ENCODE measurements around the gene CALD1. TPM values are rescaled to one million over a fixed set of nuclear protein-coding genes. Genes with fewer than 3 reads are reported as not detected.

Gene CALD1
- total RNA-seq, 1 experiment from 2014 or later, result 147 TPM

DNA sequence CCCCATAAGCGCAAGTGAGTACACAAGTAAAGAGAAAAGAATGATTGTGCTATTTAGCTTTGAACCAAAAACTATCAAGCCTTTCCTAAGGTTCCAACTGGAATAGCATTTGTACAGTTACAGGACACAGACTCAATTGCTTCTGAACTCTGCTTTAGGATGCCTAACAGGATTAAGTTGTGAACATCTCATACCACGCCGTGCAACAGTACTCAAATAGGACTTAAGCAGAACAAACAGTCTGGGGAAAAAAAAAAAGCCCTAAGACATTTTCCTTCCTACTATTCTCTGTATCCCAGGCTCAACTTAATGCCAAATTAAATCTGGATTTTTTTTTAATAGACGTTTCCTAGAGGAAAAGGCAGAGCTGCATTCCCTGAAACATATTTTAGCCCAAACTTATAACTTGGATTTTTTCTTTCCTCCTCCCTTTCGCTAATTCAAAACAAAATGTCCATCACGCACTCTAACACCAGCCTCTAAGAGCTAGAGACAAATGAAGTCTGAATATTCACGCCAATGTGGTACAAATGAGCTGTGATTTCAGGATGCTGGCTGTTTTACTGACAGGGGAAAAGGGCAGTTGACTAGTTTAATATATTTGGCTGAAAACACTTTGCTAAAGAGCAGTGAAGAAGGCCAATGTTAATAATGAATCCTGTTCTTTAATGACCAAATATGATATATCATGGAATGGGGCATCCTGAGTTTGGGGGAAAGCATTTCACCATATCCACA lies 68.6 kb downstream of the CALD1 start (continued):
- TF ChIP-seq, protein P1, sequence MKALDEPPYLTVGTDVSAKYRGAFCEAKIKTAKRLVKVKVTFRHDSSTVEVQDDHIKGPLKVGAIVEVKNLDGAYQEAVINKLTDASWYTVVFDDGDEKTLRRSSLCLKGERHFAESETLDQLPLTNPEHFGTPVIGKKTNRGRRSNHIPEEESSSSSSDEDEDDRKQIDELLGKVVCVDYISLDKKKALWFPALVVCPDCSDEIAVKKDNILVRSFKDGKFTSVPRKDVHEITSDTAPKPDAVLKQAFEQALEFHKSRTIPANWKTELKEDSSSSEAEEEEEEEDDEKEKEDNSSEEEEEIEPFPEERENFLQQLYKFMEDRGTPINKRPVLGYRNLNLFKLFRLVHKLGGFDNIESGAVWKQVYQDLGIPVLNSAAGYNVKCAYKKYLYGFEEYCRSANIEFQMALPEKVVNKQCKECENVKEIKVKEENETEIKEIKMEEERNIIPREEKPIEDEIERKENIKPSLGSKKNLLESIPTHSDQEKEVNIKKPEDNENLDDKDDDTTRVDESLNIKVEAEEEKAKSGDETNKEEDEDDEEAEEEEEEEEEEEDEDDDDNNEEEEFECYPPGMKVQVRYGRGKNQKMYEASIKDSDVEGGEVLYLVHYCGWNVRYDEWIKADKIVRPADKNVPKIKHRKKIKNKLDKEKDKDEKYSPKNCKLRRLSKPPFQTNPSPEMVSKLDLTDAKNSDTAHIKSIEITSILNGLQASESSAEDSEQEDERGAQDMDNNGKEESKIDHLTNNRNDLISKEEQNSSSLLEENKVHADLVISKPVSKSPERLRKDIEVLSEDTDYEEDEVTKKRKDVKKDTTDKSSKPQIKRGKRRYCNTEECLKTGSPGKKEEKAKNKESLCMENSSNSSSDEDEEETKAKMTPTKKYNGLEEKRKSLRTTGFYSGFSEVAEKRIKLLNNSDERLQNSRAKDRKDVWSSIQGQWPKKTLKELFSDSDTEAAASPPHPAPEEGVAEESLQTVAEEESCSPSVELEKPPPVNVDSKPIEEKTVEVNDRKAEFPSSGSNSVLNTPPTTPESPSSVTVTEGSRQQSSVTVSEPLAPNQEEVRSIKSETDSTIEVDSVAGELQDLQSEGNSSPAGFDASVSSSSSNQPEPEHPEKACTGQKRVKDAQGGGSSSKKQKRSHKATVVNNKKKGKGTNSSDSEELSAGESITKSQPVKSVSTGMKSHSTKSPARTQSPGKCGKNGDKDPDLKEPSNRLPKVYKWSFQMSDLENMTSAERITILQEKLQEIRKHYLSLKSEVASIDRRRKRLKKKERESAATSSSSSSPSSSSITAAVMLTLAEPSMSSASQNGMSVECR (CRISPR knock-in tag; IDR thresholded peaks at IDR 0.05; ENCODE audit: borderline replicate concordance), result no peak
- no peak for TF ChIP-seq ZNF396 (CRISPR knock-in tag; IDR thresholded peaks at IDR 0.05; ENCODE audit: borderline replicate concordance)
- no peak for TF ChIP-seq ATF1 (CRISPR knock-in tag; IDR thresholded peaks at IDR 0.05)
- no peak for TF ChIP-seq FOXK1 (CRISPR knock-in tag; IDR thresholded peaks at IDR 0.05)
- no peak for TF ChIP-seq NFATC4 (CRISPR knock-in tag; IDR thresholded peaks at IDR 0.05)
- TF ChIP-seq KAT7 (CRISPR knock-in tag; IDR thresholded peaks at IDR 0.05; ENCODE audit: borderline replicate concordance), result no peak
- TF ChIP-seq, protein P2, sequence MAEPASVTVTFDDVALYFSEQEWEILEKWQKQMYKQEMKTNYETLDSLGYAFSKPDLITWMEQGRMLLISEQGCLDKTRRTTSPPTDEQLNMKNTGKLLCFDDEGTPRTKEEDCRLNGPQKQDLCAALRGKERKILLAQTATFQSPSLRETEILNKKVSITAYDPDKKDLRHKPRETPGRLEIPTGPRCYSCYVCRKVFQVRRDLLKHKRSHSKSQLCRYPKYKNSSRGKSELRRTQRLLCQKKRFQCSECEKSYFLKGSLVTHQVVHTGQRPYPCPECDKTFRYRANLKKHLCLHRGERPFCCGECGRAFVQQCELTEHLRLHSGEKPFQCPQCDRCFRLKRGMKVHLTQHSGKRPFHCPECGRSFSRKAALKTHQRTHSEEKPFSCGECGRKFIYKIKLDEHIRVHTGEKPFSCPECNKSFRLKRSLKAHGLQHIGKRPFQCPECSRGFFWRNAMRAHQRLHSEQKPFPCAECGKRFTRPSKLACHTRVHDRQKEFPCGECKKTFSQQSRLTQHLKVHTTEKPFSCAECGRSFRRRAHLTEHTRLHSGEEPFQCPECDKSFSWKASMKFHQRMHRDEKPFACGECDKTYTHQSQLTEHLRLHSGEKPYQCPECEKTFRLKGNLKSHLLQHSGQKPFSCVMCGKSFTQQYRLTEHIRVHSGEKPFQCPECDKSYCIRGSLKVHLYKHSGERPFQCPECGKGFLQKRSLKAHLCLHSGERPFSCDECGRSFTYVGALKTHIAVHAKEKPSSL (CRISPR knock-in tag; conservative IDR thresholded peaks at IDR 0.05), result no peak

DNA sequence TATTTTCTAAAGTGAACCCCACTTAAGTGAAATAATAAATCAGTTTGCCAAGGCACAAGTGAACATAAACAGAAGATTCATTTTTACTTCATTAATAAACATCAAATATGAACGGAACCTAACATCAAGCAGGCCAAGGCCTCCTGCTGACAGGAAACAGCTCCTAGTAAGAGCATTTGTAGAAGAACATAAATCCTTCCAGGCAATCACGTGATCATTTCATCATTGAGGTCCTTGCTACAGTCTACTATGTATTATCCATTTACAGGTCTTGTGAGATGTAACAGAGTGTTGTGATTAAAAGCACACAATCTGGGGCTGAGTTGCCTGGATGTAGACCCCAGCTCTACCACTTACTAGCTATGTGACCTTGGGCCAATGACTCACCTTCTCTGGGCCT lies 70.6 kb downstream of the CALD1 start:
- ChIA-PET CTCF (no interaction called here), POLR2A (interaction anchor here (0.7 kb wide), 1 partner anchor 78 kb away, joined by 4 read pairs; no protein-coding TSS in a partner anchor)
- H3K9me3 Mint-ChIP-seq, result peaks cover 5% of the 10 kb centered on the region; the same call in 1 of the 2 replicates
- ATAC-seq, result no peak
- H3K36me3 Mint-ChIP-seq, result peaks cover 17% of the 10 kb centered on the region
- no peak for DNase-seq (ENCODE audit: low spot score)
- H3K4me1 Mint-ChIP-seq, result peaks cover 20% of the 10 kb centered on the region
- H3K27ac Mint-ChIP-seq, result no peak overlapping the region
- H3K27me3 Mint-ChIP-seq (ENCODE audit: low read depth), result no peaks in the 10 kb centered on the region; the same call in 1 of the 2 replicates
- no peak overlapping the region for H3K4me3 Mint-ChIP-seq
- TF ChIP-seq, protein P3, sequence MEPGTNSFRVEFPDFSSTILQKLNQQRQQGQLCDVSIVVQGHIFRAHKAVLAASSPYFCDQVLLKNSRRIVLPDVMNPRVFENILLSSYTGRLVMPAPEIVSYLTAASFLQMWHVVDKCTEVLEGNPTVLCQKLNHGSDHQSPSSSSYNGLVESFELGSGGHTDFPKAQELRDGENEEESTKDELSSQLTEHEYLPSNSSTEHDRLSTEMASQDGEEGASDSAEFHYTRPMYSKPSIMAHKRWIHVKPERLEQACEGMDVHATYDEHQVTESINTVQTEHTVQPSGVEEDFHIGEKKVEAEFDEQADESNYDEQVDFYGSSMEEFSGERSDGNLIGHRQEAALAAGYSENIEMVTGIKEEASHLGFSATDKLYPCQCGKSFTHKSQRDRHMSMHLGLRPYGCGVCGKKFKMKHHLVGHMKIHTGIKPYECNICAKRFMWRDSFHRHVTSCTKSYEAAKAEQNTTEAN (CRISPR knock-in tag; IDR thresholded peaks at IDR 0.05), result no peak
- TF ChIP-seq, protein P4, sequence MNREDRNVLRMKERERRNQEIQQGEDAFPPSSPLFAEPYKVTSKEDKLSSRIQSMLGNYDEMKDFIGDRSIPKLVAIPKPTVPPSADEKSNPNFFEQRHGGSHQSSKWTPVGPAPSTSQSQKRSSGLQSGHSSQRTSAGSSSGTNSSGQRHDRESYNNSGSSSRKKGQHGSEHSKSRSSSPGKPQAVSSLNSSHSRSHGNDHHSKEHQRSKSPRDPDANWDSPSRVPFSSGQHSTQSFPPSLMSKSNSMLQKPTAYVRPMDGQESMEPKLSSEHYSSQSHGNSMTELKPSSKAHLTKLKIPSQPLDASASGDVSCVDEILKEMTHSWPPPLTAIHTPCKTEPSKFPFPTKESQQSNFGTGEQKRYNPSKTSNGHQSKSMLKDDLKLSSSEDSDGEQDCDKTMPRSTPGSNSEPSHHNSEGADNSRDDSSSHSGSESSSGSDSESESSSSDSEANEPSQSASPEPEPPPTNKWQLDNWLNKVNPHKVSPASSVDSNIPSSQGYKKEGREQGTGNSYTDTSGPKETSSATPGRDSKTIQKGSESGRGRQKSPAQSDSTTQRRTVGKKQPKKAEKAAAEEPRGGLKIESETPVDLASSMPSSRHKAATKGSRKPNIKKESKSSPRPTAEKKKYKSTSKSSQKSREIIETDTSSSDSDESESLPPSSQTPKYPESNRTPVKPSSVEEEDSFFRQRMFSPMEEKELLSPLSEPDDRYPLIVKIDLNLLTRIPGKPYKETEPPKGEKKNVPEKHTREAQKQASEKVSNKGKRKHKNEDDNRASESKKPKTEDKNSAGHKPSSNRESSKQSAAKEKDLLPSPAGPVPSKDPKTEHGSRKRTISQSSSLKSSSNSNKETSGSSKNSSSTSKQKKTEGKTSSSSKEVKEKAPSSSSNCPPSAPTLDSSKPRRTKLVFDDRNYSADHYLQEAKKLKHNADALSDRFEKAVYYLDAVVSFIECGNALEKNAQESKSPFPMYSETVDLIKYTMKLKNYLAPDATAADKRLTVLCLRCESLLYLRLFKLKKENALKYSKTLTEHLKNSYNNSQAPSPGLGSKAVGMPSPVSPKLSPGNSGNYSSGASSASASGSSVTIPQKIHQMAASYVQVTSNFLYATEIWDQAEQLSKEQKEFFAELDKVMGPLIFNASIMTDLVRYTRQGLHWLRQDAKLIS (CRISPR knock-in tag; IDR thresholded peaks at IDR 0.05; ENCODE audit: borderline replicate concordance), result no peak
- TF ChIP-seq TEAD4 (CRISPR knock-in tag; IDR thresholded peaks at IDR 0.05) (no peak), NR1H2 (CRISPR knock-in tag; IDR thresholded peaks at IDR 0.05) (no peak), ZNF317 (CRISPR knock-in tag; IDR thresholded peaks at IDR 0.05; ENCODE audit: borderline replicate concordance, low read depth) (no peak), MXD4 (CRISPR knock-in tag; IDR thresholded peaks at IDR 0.05; ENCODE audit: borderline replicate concordance) (no peak), SMAD3 (CRISPR knock-in tag; IDR thresholded peaks at IDR 0.05; ENCODE audit: borderline replicate concordance) (no peak)
- TF ChIP-seq, protein P5, sequence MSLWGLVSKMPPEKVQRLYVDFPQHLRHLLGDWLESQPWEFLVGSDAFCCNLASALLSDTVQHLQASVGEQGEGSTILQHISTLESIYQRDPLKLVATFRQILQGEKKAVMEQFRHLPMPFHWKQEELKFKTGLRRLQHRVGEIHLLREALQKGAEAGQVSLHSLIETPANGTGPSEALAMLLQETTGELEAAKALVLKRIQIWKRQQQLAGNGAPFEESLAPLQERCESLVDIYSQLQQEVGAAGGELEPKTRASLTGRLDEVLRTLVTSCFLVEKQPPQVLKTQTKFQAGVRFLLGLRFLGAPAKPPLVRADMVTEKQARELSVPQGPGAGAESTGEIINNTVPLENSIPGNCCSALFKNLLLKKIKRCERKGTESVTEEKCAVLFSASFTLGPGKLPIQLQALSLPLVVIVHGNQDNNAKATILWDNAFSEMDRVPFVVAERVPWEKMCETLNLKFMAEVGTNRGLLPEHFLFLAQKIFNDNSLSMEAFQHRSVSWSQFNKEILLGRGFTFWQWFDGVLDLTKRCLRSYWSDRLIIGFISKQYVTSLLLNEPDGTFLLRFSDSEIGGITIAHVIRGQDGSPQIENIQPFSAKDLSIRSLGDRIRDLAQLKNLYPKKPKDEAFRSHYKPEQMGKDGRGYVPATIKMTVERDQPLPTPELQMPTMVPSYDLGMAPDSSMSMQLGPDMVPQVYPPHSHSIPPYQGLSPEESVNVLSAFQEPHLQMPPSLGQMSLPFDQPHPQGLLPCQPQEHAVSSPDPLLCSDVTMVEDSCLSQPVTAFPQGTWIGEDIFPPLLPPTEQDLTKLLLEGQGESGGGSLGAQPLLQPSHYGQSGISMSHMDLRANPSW (CRISPR knock-in tag; conservative IDR thresholded peaks at IDR 0.05; ENCODE audit: low read depth), result no peak
- TF ChIP-seq, protein P1 (CRISPR knock-in tag; IDR thresholded peaks at IDR 0.05; ENCODE audit: borderline replicate concordance), result no peak

Data from WTC11 (cell line).